ENCODE measurements around the gene LIF.
"Not testable (repeated sequence)": the region's sequence is repeated elsewhere in the genome, so short reads cannot be mapped to it uniquely, and the experiment has no call there.

LIF gene

DNA sequence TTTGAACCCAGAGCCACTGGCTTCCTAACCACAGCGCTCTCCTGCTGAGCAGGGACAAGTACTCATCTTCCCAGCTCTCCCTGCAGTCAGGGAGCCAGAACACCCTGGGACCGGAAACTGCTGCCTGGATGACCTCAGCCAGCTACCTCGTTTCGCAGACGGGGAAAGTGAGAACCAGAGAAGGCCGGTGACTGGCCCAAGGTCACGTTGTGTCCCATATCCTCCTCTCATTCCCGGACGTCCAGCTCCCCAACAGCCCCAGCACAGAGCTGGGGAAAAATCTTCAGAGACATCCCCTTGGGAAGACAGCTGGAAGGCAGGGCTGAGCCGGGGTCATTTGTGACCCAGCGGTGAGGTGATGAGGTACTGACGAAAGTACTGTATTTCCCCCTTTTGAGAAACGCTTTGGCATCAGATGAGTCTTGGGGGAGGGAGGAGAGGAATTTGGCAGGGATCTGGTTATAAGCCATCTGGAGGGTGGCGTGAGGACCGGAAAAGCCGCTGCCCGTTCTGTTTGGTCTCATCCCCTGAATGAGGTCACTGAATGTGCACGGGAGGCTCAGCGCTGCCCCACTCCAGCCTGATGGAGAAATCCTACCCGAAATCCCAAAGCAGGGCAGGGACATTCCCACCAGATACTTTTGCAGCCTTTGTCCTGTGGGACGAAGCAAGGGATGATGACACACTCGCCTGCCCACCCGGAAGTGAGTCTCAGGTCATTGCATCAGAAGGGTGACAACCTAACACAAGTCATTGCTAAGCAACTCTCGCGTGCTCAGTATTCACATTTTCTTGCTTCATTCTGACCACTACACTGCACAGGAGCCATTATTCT, 41.1 kb downstream of the LIF start:
- DNase-seq, result peak; percentile 27

DNA sequence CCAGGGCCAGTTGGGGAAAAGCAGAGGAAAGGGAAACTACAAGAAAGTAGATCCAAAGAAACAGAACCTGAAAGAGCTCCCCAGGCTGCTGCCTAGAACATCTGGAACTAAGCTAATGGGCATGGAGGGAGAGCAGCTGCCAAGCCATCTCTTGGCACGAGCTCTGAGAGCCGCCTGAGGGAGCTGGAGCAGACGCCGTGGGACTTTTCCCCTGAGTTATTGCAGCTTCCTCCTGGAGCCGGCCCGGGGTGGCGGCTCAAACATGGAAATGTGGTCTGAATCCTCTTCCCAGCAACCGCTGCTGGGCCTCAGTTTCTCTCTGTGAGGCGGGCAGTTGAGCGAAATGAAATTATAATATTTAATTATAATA, 41.8 kb downstream of the LIF start:
- no peak for DNase-seq

DNA sequence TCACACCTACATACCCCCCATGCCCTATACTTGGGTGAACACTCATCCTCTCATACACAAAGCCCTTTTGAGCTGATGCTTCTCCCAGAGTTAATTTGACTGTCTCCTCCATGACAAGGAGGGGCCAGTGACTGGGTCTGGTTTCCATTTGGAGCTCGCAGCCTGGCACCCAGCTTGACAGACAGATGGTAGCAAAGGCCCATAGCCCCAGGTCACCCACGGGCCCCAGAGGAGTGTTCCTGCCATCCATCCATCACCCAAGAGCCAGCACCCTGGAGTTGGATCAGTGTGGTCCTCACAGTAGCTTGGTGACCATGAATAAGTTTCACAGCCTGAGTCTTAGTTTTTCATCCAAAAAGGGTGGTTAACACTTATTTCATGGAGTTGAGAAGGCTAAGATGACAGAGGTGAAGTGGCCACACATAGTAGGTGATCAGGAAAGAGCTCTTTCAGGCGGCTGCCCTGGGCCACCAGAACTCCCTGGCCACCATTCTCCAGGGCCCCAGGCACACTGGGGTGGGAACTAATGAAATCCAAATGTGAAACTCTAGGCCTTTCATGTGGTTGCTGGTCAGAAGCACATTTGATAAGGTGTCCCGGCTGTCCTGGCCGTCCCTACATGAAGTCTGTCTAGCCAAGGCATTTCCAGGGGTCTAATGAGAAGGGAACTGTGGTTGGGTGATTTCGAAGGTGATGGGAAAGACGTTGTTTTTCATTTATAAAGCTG, 42.4 kb downstream of the LIF start:
- DNase-seq, result no peak

DNA sequence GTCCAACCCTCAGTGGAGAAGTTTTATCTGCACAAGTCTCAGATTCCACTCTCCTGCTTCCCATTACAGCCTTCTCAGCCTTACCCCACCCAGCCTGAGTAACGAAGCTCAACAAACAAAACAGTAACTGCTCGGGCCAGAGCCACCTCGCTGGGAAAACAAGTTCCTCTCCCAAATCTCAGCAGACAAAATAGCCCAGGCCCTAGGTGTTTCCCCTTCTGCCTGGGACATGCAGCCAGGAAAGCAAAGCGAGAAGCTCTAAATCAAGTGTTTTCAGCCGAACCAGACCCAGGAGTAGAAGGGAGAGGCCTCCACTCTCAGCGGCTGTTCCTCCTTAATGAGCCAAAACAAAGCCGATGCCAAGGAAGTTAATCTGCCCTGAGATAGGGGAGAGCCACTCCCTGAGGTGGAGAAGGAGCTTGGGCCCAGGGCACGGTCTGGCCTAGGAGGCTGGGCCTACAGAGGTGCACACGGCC, 44.0 kb downstream of the LIF start:
- DNase-seq, result no peak

- no peak for DNase-seq
Measured at GRCh38 chr22:30201945-30202344, 44.6 kb downstream of the LIF start.

DNA sequence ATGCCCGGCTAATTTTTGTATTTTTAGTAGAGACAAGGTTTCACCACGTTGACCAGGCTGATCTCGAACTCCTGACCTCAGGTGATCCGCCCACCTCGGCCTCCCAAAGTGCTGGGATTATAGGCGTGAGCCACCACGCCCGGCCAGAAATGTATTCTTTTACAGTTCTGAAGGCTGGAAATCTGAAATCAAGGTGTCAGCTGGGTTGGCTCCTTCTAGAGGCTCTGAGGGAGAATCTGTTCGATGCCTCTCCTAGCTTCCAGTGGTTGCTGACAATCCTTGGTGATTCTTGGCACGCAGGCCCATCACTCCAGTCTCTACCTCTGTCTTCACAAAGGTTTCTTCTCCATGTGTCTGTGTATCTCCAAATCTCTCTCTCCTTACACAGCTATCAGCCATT, 45.7 kb downstream of the LIF start:
- not testable (repeated sequence) for DNase-seq

GRCh38 chr22:30198921-30199320, 47.6 kb downstream of the LIF start:
- DNase-seq, result no peak

- DNase-seq, result no peak
Measured at GRCh38 chr22:30198152-30198825, 48.3 kb downstream of the LIF start.

DNA sequence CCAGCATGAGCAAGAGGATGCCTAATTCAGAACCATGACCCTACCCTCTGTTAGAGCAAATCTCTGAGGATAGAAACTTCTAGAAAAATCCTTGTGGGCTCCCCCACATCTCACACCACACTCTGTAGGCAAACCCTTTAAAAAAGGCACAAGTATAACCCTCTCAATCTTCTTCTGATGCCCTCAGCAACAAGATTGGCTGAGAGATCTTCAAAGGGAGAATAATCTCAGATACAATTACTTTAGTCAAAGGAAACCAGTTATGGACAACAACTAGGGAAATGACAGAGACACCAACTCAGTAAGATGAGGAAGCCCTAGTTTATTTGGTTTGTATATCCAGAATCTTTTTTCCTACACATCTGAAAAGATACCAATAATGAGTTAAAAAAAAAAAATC, 49.2 kb downstream of the LIF start:
- DNase-seq, result no peak

- DNase-seq, result no peak
Measured at GRCh38 chr22:30196880-30197336, 49.7 kb downstream of the LIF start.

- DNase-seq, result peak; percentile 90
Measured at GRCh38 chr22:30196141-30196879, 50.2 kb downstream of the LIF start.

DNA sequence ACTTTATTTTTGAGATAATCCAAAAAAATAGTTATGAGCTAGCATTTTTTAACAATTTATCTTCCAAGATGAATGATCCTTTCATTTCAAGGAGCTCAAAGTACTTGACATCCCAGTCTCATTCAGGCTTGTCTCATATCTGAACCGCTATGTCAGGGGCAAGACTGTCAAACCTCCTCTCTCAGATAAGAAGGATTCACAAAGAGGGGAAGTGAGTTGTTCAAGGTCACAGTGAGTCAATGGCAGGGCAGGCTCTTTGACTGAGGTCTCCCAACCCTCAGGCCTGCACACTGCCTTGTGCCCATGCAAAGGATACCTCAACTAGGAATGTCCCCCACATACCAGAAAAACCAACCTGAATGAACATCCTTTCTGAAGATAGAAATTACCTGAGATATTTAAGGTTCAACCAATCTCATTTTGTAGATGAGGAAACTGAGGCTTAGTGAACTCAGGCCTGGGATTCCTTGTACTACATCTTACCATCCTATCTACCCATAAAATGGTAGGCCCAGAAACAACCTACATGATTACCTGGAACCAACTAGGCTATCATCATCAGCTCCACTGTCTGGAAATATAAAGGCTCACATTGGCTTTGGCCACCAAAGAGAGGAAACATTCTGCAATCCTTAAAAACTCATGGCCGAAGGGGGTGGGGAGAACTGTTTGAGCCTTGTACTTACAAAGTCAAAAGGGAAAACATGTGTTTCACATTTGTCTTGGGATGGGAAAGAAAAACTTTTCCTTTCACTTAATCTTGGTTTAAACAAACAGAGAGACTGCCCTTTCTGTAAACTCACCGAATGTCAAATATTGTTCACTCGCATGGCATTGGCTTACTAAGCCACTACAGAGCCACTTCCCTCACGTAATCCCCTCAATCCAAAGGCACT, 51.1 kb downstream of the LIF start:
- DNase-seq, result no peak

GRCh38 chr22:30193031-30193775, 53.4 kb downstream of the LIF start:
- no peak for DNase-seq

DNA sequence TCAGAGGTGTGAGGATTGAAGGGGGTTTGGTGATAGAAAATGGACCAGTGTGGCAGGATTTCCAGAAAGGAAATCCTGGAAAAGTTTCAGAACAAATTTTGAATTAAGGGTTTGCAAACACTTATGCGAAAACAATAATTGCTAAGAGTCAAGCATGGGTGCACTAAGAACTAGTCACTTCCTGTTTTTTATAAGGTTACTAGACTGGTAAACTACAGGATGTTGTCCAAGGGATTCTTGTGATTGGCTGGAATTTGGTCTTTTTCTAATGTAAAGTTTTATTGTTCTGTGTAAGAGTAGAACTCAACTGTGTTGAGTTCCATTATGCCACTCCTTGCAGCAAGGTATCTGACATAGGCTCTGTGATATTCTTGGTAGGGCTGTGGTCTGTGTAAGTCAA, 54.1 kb downstream of the LIF start:
- no peak for DNase-seq

GRCh38 chr22:30191040-30191701, 55.4 kb downstream of the LIF start:
- no peak for DNase-seq

DNA sequence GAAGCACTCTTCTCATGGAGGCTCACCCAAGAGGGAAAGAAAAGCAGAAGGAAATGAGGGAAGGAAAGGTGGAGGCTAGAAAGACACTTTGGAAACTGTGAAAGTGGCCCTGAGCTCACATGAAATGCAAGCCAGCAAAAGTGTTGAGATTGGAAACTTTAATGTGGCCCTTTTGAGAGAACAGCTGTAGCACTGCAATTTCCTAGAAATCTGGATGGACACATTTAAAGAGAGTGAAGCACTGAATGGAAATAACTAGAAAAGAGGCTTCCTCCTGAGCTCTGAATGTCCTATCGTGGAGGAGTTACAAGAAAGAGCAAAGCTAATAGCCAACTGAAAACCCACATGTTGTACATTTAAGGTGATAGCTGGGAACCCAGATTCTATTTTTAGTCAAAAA, 56.0 kb downstream of the LIF start:
- DNase-seq, result no peak
